Prostate gland (tissue), 2 donors: ENCODE results near the gene ZFX. TPM values are rescaled to one million over a fixed set of nuclear protein-coding genes. Genes with fewer than 3 reads are reported as not detected.

Source experiments
- DNase-seq: peaks from one replicate; pipeline ENCODE4 v3.0.0-alpha.2; 2019; ENCODE audit warnings: low spot score
- H3K27ac ChIP-seq, 2 donors: fragments of 200-600 bp; sonication (generic); 2 replicates each; pipeline ENCODE4 v1.5.1; 2017 to 2019
- H3K27me3 ChIP-seq: fragments of 200-600 bp; sonication (generic); replicated peaks from 2 replicates; pipeline ENCODE4 v1.5.1; 2019; ENCODE audit not compliant: insufficient read depth
- H3K36me3 ChIP-seq, 2 donors: fragments of 200-600 bp; sonication (generic); 1 replicate in 1 of 2; 2 replicates in 1 of 2; pipeline versions ENCODE4 v1.5.1 to v1.8.1; 2017 to 2019
- H3K4me1 ChIP-seq: fragments of 200-600 bp; sonication (generic); replicated peaks from 2 replicates; pipeline ENCODE4 v1.5.1; 2019
- H3K4me3 ChIP-seq, 2 donors: fragments of 200-600 bp; sonication (generic); 2 replicates each; pipeline ENCODE4 v1.5.1; 2017 to 2019
- H3K9me3 ChIP-seq: fragments of 200-600 bp; sonication (generic); 2 replicates; pipeline ENCODE4 v1.5.1; 2017
- POLR2A ChIP-seq: fragments of 450-650 bp; IDR thresholded peaks from one replicate; pipeline ENCODE4 v1.6.1; 2016; ENCODE audit warnings: antibody characterized with exemption, mild to moderate bottlenecking
- POLR2AphosphoS5 ChIP-seq: sonication (generic); formaldehyde crosslinking; IDR thresholded peaks from one replicate; pipeline ENCODE4 v1.6.1; 2017; ENCODE audit warnings: antibody characterized with exemption
- WGBS: methylation state at CpG from one replicate; pipeline ENCODE4 v1.1.5; 2018; 5-methylcytosine and 5-hydroxymethylcytosine counted together
- intact Hi-C: fragments of 100-400 bp; cut with DNase I; formaldehyde crosslinking; loops from one replicate; pipeline ENCODE4 v1.14.2; 2022
- small RNA-seq, 2 donors: library from RNA; depleted of rRNA; stranded (forward); fragments of <200 nt; gene quantifications; one replicate each; pipeline ENCODE3, GENCODE V24; 2016
- total RNA-seq, 2 donors: library from RNA; depleted of rRNA; stranded (reverse); fragments of >200 nt; gene quantifications; one replicate each; pipeline ENCODE4 v1.1.0, GENCODE V29; 2016
- TF ChIP-seq, protein P1 (sequence below), 4 experiments: fragments of 200-600 bp in 2 of 4; fragments of 450-650 bp in 2 of 4; sonication (generic) in 2 of 4; IDR thresholded peaks; 1 replicate in 3 of 4; 2 replicates in 1 of 4; pipeline ENCODE4 v1.5.1; 2016 to 2019; ENCODE audit warnings: antibody characterized with exemption in 4 of 4, mild to moderate bottlenecking in 2 of 4, moderate library complexity in 2 of 4

ZFX gene
- total RNA-seq, 2 donors from 2014 or later: 42.0 to 43.5 TPM

DNA sequence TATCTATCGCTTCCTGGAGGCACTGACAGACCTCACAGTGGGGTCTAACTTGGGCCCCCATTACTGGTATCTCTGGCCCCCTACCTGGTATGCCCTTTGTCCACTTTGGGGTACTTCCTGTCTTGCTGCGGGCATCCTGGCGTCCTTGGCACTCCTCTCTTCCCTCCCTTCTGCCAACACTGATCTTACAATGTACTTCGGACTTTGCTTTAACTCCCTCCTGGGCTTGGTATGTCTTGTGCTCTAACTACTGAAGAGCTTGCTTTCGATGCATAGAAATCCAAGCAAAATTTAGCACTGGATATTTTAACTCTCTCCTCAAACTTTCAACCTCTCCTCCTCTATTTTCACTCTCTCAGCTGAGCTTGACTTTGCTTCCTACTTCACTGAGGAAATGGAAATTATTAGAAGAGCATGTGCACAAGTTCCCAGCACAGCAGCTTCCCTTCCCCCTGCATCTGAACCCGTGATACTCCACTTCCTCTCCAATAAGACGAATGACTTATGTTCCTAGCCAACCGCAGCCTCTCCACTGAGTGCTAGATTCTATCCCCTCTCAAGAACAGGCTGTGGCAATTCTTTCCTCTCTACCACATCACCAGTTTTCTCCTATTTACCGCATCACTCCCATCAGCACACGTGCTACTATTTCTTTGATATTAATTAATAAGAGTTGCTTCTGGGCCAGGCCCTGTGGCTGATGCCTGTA, 111.5 kb downstream of the ZFX start:
- no peak overlapping the region for H3K27ac ChIP-seq
- 66% methylated on average over 10 of the region's 10 CpGs for WGBS

DNA sequence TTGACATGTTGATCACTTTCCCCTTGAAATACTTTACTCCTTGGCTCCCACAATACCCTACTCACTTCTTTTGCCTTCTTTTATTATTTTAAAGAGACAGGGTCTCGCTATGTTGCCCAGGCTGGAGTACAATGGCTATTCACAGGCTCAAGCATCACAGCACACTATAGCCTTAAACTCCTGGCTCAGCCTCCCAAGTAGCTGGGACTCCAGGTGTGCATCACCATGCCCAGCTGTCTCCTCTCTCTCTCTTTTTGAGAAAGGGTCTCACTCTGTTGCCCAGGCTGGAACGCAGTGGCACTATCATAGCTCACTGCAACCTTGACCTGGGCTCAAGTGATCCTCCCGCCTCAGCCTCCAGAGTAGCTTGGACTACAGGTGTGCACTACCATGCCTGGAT, 112.8 kb downstream of the ZFX start:
- Histone ChIP-seq H3K4me3 (no peak overlapping the region), H3K27ac (no peak overlapping the region), H3K4me1 (no peaks in the 10 kb centered on the region), H3K36me3 (no peaks in the 10 kb centered on the region), H3K9me3 (no peaks in the 10 kb centered on the region), H3K27me3 (no peaks in the 10 kb centered on the region)
- 90% methylated on average over 1 of the region's 3 CpGs for WGBS
- DNase-seq: no peak
- intact Hi-C loops: no loop called here
- no peak for TF ChIP-seq POLR2AphosphoS5
- TF ChIP-seq, protein P1, sequence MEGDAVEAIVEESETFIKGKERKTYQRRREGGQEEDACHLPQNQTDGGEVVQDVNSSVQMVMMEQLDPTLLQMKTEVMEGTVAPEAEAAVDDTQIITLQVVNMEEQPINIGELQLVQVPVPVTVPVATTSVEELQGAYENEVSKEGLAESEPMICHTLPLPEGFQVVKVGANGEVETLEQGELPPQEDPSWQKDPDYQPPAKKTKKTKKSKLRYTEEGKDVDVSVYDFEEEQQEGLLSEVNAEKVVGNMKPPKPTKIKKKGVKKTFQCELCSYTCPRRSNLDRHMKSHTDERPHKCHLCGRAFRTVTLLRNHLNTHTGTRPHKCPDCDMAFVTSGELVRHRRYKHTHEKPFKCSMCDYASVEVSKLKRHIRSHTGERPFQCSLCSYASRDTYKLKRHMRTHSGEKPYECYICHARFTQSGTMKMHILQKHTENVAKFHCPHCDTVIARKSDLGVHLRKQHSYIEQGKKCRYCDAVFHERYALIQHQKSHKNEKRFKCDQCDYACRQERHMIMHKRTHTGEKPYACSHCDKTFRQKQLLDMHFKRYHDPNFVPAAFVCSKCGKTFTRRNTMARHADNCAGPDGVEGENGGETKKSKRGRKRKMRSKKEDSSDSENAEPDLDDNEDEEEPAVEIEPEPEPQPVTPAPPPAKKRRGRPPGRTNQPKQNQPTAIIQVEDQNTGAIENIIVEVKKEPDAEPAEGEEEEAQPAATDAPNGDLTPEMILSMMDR (IDR thresholded peaks at IDR 0.05): no peak
- no peak for TF ChIP-seq POLR2A

More for the DNA sequence above, 111.5 kb downstream of the ZFX start:
- Histone ChIP-seq H3K4me3 (no peak overlapping the region), H3K36me3 (no peaks in the 10 kb centered on the region), H3K4me1 (no peaks in the 10 kb centered on the region), H3K27me3 (no peaks in the 10 kb centered on the region), H3K9me3 (no peaks in the 10 kb centered on the region)
- intact Hi-C loops: no loop called here
- TF ChIP-seq, protein P1 (IDR thresholded peaks at IDR 0.05): no peak
- TF ChIP-seq POLR2AphosphoS5 (no peak), POLR2A (no peak)
- DNase-seq: no peak

DNA sequence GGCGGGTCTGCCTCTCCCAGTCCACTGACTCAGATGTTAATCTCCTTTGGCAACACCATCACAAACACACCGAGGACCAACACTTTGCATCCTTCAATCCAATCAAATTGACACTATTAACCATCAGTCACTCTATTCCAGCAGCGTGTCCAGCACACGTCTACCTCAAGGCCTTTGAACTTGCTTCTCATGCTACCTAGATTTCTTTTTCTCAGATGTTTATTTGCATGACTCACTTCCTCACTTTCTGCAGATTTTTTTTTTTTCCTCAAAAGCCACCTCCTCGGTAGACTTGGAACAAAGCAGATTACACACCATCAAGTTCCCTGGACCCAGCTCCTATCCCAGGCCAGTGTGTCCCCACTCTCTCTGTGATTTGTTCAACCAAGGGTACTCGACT, 114.9 kb downstream of the ZFX start:
- no peak for DNase-seq
- Histone ChIP-seq H3K4me3 (no peak overlapping the region), H3K4me1 (no peaks in the 10 kb centered on the region), H3K36me3 (no peaks in the 10 kb centered on the region), H3K27me3 (no peaks in the 10 kb centered on the region), H3K9me3 (no peaks in the 10 kb centered on the region), H3K27ac (no peak overlapping the region)
- TF ChIP-seq POLR2A (no peak), POLR2AphosphoS5 (no peak)
- TF ChIP-seq, protein P1 (IDR thresholded peaks at IDR 0.05): no peak
- intact Hi-C loops: no loop called here
- WGBS: 79% methylated on average over 6 of the region's 6 CpGs

Small RNAs within 50 kb of the gene (small RNA-seq; reads per million reads assigned to genes)
- 0 reads per million in 2 donors for gene RF00263

Other genes with a start within 250 kb of the ZFX start
- 10 to 100 TPM; 12.3 to 17.3 TPM for gene APOO, start 241.8 kb upstream of the ZFX start, total RNA-seq
- under 1 TPM in 1 of 2 donors, not detected in 1; 0.14 TPM for gene CXorf58, start 241.7 kb upstream of the ZFX start, total RNA-seq
- gene KLHL15, start 122.5 kb upstream of the ZFX start, total RNA-seq: 10 to 100 TPM in 1 of 2 donors, 1 to 10 TPM in 1; 4.7 to 64.6 TPM
- 100 to 1,000 TPM; 102 to 110 TPM for gene EIF2S3, start 94.8 kb upstream of the ZFX start, total RNA-seq
- 10 to 100 TPM in 1 of 2 donors, under 1 TPM in 1; 0.14 to 10.5 TPM for gene SUPT20HL2, start 164.3 kb downstream of the ZFX start, total RNA-seq
- gene SUPT20HL1, start 210.9 kb downstream of the ZFX start, total RNA-seq: under 1 TPM in 1 of 2 donors, not detected in 1; 0.40 TPM